ENCODE measurements around the gene HP. TPM values are rescaled to one million over a fixed set of nuclear protein-coding genes. Genes with fewer than 3 reads are reported as not detected.

HP gene
- total and polyA plus RNA-seq, 7 donors, result 0.49 to 11.2 (median 3.6) TPM; not detected in 2

DNA sequence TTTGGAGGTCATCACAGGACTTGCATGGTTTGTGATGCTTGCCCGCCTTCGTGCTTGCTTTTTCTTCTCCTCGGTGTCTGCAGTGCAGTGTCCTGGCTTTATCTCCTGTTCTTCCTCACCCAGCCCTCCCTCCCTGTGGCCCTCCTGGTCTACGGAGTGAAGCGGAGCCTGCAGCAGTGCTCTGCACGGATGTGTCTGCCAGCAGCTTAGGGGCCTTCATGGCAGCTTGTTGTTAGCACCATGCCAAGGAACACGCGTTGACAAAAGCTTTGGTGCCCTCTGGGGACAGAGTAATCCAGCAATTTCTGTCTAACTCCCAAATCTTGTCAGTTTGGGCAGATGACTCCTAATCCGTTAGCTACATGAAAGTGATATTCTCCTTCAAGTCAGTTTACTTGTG, 35.8 kb upstream of the HP start:
- Histone ChIP-seq H3K36me3 (peaks cover 0 to 76% (median 9%) of the 10 kb centered on the region in 4 donors), H3K4me3 (no peak overlapping the region), H3K27me3 (no peaks in the 10 kb centered on the region), H3K4me1 (no peaks in the 10 kb centered on the region), H3K9me3 (no peaks in the 10 kb centered on the region), H3K27ac (no peak overlapping the region)
- intact Hi-C loops (cut with DNase I), result no loop called here
- no peak for TF ChIP-seq EP300 (IDR thresholded peaks at IDR 0.05)
- WGBS, 2 donors, result 91 to 92% methylated on average over 9 of the region's 9 CpGs
- no peak for DNase-seq

DNA sequence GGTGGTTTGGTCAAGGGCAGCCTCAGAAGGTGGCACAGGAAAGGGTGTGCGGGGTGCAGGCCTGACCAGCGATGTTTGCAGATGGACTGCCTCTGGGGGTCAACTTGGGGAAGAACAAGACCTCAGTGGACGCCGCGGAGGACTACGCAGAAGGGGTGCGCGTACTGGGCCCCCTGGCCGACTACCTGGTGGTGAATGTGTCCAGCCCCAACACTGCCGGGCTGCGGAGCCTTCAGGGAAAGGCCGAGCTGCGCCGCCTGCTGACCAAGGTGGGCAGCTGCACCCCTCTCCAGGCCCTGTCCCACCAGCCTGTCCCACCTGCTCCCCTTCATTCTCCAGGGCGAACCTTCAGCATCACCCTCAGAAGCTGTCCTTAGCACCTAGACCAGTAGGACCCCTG, 33.3 kb upstream of the HP start:
- H3K36me3 ChIP-seq, result peaks cover 0 to 84% (median 12%) of the 10 kb centered on the region in 4 donors
- TF ChIP-seq EP300 (IDR thresholded peaks at IDR 0.05), result no peak
- TF ChIP-seq, protein P1, sequence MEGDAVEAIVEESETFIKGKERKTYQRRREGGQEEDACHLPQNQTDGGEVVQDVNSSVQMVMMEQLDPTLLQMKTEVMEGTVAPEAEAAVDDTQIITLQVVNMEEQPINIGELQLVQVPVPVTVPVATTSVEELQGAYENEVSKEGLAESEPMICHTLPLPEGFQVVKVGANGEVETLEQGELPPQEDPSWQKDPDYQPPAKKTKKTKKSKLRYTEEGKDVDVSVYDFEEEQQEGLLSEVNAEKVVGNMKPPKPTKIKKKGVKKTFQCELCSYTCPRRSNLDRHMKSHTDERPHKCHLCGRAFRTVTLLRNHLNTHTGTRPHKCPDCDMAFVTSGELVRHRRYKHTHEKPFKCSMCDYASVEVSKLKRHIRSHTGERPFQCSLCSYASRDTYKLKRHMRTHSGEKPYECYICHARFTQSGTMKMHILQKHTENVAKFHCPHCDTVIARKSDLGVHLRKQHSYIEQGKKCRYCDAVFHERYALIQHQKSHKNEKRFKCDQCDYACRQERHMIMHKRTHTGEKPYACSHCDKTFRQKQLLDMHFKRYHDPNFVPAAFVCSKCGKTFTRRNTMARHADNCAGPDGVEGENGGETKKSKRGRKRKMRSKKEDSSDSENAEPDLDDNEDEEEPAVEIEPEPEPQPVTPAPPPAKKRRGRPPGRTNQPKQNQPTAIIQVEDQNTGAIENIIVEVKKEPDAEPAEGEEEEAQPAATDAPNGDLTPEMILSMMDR (IDR thresholded peaks at IDR 0.05), result no peak
- no peak for TF ChIP-seq POLR2AphosphoS5 (IDR thresholded peaks at IDR 0.05)
- no peak for TF ChIP-seq POLR2A (IDR thresholded peaks at IDR 0.05)
- WGBS, 2 donors, result 91 to 92% methylated on average over 15 of the region's 15 CpGs

DNA sequence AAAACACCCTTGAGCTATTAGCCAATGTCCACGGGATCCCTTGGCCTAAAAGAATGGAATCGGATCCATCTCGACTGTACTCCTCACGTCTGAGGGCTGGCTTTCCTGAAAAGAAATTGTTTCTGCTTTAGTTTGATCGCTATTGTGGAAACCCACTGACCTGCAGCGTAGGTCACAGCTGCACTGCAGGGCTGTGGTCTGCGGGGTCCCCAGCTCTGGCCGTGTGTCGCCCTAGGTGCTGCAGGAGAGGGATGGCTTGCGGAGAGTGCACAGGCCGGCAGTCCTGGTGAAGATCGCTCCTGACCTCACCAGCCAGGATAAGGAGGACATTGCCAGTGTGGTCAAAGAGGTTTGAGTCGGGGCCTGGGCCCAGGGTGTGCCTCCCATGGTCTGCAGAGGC, 32.2 kb upstream of the HP start:
- intact Hi-C loops (cut with DNase I), result no loop called here
- no peak overlapping the region for H3K27ac ChIP-seq
- no peaks in the 10 kb centered on the region for H3K4me1 ChIP-seq
- no peak overlapping the region for H3K4me3 ChIP-seq
- DNase-seq, result no peak
- no peak for TF ChIP-seq POLR2A (IDR thresholded peaks at IDR 0.05)
- TF ChIP-seq POLR2AphosphoS5 (IDR thresholded peaks at IDR 0.05), result no peak
- TF ChIP-seq EP300 (IDR thresholded peaks at IDR 0.05), result no peak
- TF ChIP-seq, protein P1 (IDR thresholded peaks at IDR 0.05), result no peak
- 97% methylated on average over 13 of the region's 13 CpGs for WGBS, 2 donors
- H3K9me3 ChIP-seq, result no peaks in the 10 kb centered on the region
- no peaks in the 10 kb centered on the region for H3K27me3 ChIP-seq
- H3K36me3 ChIP-seq, result peaks cover 0 to 83% (median 13%) of the 10 kb centered on the region in 4 donors

More for the DNA sequence above, 33.3 kb upstream of the HP start:
- no peak for DNase-seq
- intact Hi-C loops (cut with DNase I), result no loop called here
- no peaks in the 10 kb centered on the region for H3K4me1 ChIP-seq
- H3K4me3 ChIP-seq, result no peak overlapping the region
- H3K27me3 ChIP-seq, result no peaks in the 10 kb centered on the region
- no peak overlapping the region for H3K27ac ChIP-seq
- H3K9me3 ChIP-seq, result no peaks in the 10 kb centered on the region

DNA sequence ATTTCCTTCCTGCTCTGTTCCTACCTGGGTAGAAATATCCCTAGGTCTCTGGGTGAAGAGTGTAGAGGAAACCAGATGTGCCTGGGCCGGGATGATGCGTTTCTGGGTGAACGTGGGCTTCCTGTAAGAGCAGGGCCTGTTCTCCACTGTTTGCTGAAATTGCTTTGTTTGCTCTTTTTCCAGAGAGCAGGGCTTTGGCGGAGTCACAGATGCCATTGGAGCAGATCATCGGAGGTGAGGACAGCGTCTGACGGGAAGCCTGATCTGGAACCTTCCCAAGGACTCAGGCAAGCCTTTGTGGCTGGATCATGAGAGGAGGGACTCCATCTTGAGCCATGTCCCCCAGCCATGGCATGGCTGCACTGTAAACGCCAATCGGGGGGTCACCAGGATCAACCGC, 30.3 kb upstream of the HP start:
- H3K4me3 ChIP-seq, result no peak overlapping the region
- intact Hi-C loops (cut with DNase I), result no loop called here
- no peaks in the 10 kb centered on the region for H3K27me3 ChIP-seq
- H3K9me3 ChIP-seq, result no peaks in the 10 kb centered on the region
- peaks cover 0 to 81% (median 13%) of the 10 kb centered on the region in 4 donors for H3K36me3 ChIP-seq
- no peaks in the 10 kb centered on the region for H3K4me1 ChIP-seq
- WGBS, 2 donors, result 90 to 91% methylated on average over 10 of the region's 10 CpGs
- no peak for DNase-seq
- TF ChIP-seq POLR2A (IDR thresholded peaks at IDR 0.05) (no peak), POLR2AphosphoS5 (IDR thresholded peaks at IDR 0.05) (no peak), EP300 (IDR thresholded peaks at IDR 0.05) (no peak)
- TF ChIP-seq, protein P1 (IDR thresholded peaks at IDR 0.05), result no peak
- no peak overlapping the region for H3K27ac ChIP-seq

DNA sequence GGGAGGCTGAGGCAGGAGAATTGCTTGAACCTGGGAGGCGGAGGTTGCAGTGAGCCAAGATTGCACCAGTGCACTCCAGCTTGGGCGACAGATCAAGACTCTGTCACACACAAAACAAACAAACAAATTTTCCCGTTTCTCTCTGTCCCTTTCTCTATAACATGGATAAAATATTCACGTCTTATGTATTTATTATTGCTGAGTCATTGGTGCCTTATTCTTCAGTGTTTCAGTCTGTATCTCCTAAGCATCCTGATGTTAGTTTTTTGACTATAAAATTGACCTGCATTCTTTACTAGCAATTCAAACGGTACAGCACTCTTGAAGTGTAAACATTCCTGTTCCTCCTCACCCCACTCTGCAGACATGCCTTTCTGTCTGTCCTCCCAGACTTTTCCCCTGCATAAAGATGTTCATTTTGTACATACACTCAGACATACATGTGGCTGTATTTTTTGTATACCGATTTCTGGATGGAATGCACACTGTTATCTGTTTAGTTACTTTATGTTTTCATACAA, 29.4 kb upstream of the HP start:
- intact Hi-C loops (cut with DNase I), result no loop called here
- no peaks in the 10 kb centered on the region for H3K4me1 ChIP-seq
- no peak overlapping the region for H3K4me3 ChIP-seq
- DNase-seq, result no peak
- no peaks in the 10 kb centered on the region for H3K9me3 ChIP-seq
- 67 to 76% methylated on average over 6 of the region's 6 CpGs for WGBS, 2 donors
- peaks cover 0 to 73% (median 13%) of the 10 kb centered on the region in 4 donors for H3K36me3 ChIP-seq
- no peak for TF ChIP-seq POLR2A (IDR thresholded peaks at IDR 0.05)
- no peak for TF ChIP-seq EP300 (IDR thresholded peaks at IDR 0.05)
- TF ChIP-seq POLR2AphosphoS5 (IDR thresholded peaks at IDR 0.05), result no peak
- TF ChIP-seq, protein P1 (IDR thresholded peaks at IDR 0.05), result no peak
- no peaks in the 10 kb centered on the region for H3K27me3 ChIP-seq
- H3K27ac ChIP-seq, result no peak overlapping the region
